SK-N-MC (cell line): ENCODE results near the gene GPRIN1.

Source experiments
- EZH2 ChIP-seq: fragments of 200-600 bp; sonication (generic); IDR thresholded peaks from one replicate; pipeline ENCODE4 v1.6.1; 2017; ENCODE audit warnings: antibody characterized with exemption
- FOXP2 ChIP-seq: optimal IDR thresholded peaks from 2 replicates; pipeline ENCODE3; 2011; ENCODE audit warnings: mild to moderate bottlenecking, moderate library complexity; ENCODE audit not compliant: insufficient read depth; ENCODE audit errors: extremely low read length, control extremely low read depth
- POLR2AphosphoS5 ChIP-seq: IDR thresholded peaks from 2 replicates; pipeline ENCODE4 v1.6.1; 2012; ENCODE audit warnings: mild to moderate bottlenecking, low read depth, low read length, borderline replicate concordance

- TF ChIP-seq EZH2 (no peak), POLR2AphosphoS5 (no peak), FOXP2 (no peak)
Measured at GRCh38 chr5:176621661-176622079, 11.7 kb upstream of the GPRIN1 start.
